GM18517 (cell line): ENCODE results near the gene GNL3.
"Not testable (repeated sequence)": the region's sequence is repeated elsewhere in the genome, so short reads cannot be mapped to it uniquely, and the experiment has no call there.

Source experiments
- ATAC-seq: cut with Tn5 transposase; IDR thresholded peaks from one replicate; pipeline ENCODE4 v1.9.1; 2021; ENCODE audit warnings: mild to moderate bottlenecking, moderate library complexity; ENCODE audit not compliant: unreplicated experiment

GNL3 gene

DNA sequence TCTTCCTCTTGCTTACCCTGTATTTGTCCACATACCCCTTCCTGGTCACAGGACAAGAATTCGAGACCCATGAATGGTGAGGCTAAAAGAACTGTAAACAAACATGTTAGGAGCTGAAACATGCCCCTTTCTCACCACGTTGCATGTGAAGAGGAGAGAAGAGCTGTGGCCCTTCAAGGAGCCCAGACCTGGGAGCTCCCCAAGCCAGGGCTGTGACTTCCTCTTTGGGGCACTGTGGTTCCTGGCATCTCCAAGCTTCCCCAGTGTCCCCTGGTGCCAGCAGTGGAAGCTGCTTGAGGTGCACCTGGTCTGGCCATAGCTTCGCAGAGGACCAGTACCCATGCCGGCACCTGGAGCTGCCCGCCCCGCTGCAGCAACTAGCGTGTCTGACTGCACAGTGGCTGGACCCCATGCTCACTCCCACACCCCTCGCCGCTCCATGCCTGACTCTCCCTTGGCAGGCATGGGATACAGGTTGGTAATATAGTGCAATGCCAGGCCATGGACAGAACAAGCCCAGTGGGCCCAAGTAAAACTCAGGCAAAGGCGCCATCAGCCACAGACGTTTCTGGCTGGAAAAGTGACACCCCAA is 30.0 kb downstream of the GNL3 start:
- no peak for ATAC-seq

DNA sequence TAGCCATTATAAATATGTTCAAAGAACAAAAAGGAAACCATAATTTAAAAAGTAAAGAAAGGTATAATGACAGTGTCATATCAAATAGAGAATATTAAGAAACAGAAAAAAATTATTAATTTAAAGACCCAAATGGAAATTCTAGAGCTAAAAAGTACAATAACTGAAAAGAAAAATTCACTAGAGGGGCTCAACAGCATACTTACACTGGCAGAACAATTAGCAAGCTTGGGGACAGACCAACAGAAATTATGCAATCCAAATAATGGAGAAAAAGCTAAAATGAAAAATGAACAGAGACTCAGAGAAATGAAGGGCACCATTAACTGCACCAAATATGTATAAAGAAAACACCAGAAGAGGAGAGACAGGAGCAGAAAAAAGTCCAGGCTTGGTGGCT is 33.8 kb downstream of the GNL3 start:
- ATAC-seq: no peak

DNA sequence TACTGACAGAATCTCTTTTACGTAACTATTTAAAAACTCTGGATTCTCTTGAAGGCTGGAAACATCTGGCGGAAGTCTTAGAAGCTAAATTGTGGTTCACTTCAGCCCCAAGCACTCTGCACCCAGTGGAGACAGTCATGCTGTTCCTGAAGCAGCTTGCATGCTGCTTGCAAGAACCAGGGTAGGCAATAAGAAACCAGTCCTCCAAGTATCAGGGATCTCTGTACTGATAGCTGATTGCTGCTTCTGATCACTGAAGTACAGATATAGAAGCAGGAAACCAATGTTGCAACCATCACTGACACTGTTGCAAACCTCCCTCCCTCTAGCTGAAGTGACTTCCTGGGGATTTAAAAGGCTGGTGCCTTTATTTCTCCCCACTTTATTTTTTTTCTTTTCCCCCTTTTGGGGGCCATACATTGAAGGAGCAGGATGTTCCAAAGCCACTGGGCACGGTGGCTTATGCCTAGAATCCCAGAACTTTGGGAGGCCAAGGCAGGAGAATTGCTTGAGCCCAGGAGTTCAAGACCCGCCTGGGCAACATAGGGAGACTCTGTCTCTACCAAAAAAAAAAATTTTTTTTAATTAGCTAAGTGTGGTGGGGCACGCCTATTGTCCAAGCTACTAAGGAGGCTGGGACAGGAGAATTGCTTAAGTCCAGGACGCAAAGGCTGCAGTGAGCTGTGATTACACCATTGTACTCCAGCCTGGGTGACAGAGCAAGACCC is 35.3 kb downstream of the GNL3 start:
- ATAC-seq: no peak

- no peak for ATAC-seq
Measured at GRCh38 chr3:52721730-52722008, 35.8 kb downstream of the GNL3 start.

GRCh38 chr3:52722491-52722890 is 36.7 kb downstream of the GNL3 start:
- no peak for ATAC-seq

DNA sequence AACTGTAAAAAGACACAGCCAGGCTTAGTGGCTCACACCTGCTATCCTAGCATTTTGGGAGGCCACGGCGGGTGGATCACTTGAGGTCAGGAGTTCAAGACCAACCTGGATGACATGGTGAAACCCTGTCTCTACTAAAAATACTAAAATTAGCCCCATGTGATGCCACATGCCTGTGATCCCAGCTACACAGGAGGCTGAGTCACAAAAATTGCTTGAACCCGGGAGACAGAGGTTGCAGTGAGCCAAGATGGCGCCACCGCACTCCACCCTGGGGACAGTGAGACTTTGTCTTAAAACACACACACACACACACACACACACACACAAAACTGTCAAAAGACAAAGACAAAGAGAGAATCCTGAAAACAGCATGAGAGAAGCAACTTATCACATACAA is 38.1 kb downstream of the GNL3 start:
- ATAC-seq: no peak

DNA sequence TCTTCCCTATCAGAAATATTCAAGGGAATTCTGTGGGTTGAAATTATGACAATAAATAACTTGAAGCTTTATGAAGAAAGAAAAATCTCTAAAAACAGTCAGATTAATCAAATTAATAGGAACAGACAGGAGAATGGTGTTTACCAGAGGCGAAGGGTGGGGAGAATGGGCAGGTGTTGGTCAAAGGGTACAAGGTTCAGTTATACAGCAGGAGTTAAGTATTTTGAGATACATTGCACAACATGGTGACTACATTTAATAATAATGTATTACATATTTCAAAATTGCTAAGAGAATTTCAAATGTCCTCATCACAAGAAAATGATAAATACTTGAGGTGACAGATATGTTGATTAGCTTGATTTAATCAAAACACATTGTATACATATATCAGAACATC is 38.7 kb downstream of the GNL3 start:
- no peak for ATAC-seq

DNA sequence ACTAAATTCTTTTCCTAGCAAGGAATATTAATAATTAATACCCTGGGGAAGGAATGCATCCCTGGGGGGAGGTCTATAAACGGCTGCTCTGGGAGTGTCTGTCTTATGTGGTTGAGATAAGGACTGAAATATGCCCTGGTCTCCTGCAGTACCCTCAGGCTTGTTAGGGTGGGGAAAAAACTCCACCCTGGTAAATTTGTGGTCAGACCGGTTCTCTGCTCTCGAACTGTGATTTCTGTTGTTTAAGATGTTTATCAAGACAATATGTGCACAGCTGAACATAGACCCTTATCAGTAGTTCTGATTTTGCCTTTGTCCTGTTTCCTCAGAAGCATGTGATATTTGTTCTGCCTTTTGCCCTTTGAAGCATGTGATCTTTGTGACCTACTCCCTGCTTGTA is 42.9 kb downstream of the GNL3 start:
- not testable (repeated sequence) for ATAC-seq

GRCh38 chr3:52730681-52731080 is 44.8 kb downstream of the GNL3 start:
- ATAC-seq: no peak

DNA sequence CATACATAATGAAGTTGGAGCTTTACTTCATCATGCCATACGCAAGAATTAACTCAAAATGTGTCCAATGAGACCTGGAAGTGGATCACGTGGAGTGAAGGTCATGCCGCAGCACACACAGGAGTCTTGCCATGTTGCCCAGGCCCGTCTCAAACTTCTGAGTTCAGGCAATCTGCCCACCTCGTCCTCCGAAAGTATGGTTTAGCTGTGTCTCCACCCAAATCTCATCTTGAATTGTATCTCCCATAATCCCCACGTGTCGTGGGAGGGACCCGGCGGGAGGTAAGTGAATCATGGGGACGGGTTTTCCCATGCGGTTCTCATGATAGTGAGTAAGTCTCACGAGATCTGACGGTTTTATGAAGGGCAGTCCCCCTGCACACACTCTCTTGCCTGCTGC is 45.8 kb downstream of the GNL3 start:
- ATAC-seq: no peak

- ATAC-seq: no peak
Measured at GRCh38 chr3:52733256-52733891, 47.5 kb downstream of the GNL3 start.

- ATAC-seq: no peak
Measured at GRCh38 chr3:52739730-52740129, 53.9 kb downstream of the GNL3 start.

- ATAC-seq: no peak
Measured at GRCh38 chr3:52742418-52743041, 56.7 kb downstream of the GNL3 start.

DNA sequence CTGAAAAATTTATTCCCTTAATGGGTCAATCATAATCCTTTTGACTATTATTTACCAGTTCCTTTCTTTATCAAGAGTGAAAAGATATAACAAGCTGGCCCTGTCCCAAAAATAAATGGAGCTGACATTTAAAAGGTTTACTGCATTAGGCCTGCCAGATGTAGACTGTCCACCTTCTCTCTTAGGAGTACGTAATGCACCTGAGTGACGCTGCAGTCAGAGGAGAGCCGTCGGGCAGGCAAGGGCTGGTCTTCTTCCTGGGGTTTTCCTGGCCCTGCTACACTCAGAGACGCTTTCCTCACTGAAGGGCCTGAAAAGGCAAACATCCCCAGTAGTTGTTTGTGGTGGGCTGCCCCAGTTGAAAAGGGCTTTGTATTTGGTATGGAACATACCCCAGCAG is 57.3 kb downstream of the GNL3 start:
- ATAC-seq: no peak

GRCh38 chr3:52743721-52744120 is 57.9 kb downstream of the GNL3 start:
- ATAC-seq: no peak
